IgD-negative memory B cell (primary cell): ENCODE measurements around the gene CA12. TPM values are rescaled to one million over a fixed set of nuclear protein-coding genes. Genes with fewer than 3 reads are reported as not detected.

Experiments used
- H3K27ac Mint-ChIP-seq, 3 donors: one replicate each; pipeline ENCODE4 v1.8.0; 2020 to 2022; ENCODE audit warnings: mild to moderate bottlenecking in 3 of 3, mixed read lengths in 3 of 3, moderate library complexity in 1 of 3
- H3K27me3 Mint-ChIP-seq: one replicate; pipeline ENCODE4 v1.8.0; 2021; ENCODE audit warnings: mixed read lengths
- H3K36me3 Mint-ChIP-seq: one replicate; pipeline ENCODE4 v1.8.0; 2020; ENCODE audit warnings: mild to moderate bottlenecking, mixed read lengths
- H3K4me1 Mint-ChIP-seq, 3 donors: one replicate each; pipeline ENCODE4 v1.8.0; 2020 to 2022; ENCODE audit warnings: mixed read lengths in 3 of 3, mild to moderate bottlenecking in 1 of 3
- H3K4me3 Mint-ChIP-seq, 4 donors: one replicate each; pipeline ENCODE4 v1.8.0; 2020 to 2022; ENCODE audit warnings: mild to moderate bottlenecking in 4 of 4, mixed read lengths in 4 of 4, moderate library complexity in 3 of 4
- H3K9me3 Mint-ChIP-seq, 3 donors: one replicate each; pipeline ENCODE4 v1.8.0; 2020 to 2021; ENCODE audit warnings: mixed read lengths in 3 of 3, mild to moderate bottlenecking in 1 of 3
- polyA plus RNA-seq: library from polyadenylated mRNA; unstranded; fragments of 300-500 nt; fragmentation: Illumina TruSeq; gene quantifications from one replicate; pipeline ENCODE4 v1.2.3, GENCODE V29; 2021

Gene CA12
- polyA plus RNA-seq, 1 donor from 2014 or later: not detected

DNA sequence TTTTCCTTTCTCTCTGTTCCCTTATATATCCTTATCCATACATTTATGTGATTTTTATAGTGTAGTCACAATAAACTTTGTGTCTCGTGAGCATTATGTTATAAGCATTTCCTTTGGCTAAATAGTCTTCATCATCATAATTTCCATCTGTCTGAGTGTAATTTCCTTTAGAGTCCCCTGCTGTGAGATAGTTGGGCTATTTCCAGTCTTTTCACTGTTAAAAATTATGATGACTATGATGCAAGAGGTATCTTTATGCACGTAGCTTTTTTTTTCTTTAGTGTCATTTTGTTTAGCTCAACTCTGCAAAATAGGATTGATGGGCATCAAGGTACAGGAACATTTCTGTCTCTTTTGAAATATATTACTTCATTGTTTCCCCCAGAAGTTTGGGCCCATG, 26.9 kb upstream of the CA12 start:
- Mint-ChIP-seq H3K36me3 (peaks cover 2% of the 10 kb centered on the region), H3K4me3 (no peak overlapping the region), H3K27ac (no peak overlapping the region), H3K9me3 (no peaks in the 10 kb centered on the region), H3K4me1 (peaks cover 2 to 5% (median 4%) of the 10 kb centered on the region in 3 donors), H3K27me3 (peaks cover 11% of the 10 kb centered on the region)

DNA sequence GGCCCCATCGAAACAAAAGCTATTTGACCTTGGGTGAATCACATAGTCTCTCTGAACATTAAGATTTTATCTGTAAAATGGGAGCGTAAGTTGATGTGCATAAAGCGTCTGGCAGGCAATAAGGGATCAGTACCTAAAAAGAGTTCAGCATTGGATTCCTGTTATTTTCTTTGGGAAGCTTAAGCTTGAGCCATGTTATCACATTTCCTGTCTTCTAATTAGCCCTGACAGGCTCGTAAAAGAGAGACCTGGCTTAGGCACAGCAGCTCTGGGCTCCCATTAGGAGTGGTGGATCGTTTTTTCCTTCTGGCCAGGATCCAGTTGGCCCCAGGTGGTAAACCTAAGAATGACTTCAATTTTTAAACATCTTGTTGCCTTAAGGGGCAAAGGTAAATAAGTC, 26.0 kb upstream of the CA12 start:
- H3K27me3 Mint-ChIP-seq: peaks cover 11% of the 10 kb centered on the region
- H3K4me3 Mint-ChIP-seq: no peak overlapping the region
- H3K36me3 Mint-ChIP-seq: peaks cover 2% of the 10 kb centered on the region
- H3K9me3 Mint-ChIP-seq: no peaks in the 10 kb centered on the region
- H3K27ac Mint-ChIP-seq: no peak overlapping the region
- peaks cover 4 to 5% (median 4%) of the 10 kb centered on the region in 3 donors for H3K4me1 Mint-ChIP-seq

DNA sequence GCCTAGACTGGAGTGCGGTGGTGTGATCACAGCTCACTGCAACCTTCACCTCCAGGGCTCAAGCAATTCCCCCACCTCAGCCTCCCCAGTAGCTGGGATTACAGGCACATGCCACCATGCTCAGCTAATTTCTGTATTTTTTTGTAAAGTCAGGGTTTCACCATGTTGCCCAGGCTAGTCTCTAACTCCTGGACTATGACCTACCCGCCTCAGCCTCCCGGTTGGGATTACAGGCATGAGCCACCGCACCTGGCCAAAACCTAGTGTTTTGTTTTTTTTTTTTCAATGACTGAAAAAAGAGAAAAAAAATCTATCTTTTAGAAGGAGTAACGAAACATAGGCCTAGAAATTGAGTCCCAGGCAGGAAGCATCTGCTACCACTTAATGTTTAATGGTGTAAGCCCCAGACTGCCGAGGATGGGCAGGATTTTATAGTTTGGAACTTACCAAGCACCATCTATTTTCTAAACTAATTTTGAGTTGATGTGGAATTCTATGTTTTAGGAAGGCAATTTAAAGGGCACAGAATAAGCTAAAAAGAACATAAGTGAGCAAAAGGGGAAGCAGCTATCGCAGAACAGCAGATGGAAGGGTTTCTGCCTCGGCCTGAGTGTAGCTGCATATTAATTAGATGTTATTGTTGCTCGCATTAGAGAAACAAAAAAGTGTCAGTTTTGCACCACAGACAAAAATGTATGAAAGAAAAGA, 24.2 kb upstream of the CA12 start:
- no peak overlapping the region for H3K27ac Mint-ChIP-seq
- peaks cover 2% of the 10 kb centered on the region for H3K36me3 Mint-ChIP-seq
- no peaks in the 10 kb centered on the region for H3K9me3 Mint-ChIP-seq
- H3K4me1 Mint-ChIP-seq: peaks cover 4 to 5% (median 4%) of the 10 kb centered on the region in 3 donors
- H3K27me3 Mint-ChIP-seq: peaks cover 5% of the 10 kb centered on the region
- no peak overlapping the region for H3K4me3 Mint-ChIP-seq

DNA sequence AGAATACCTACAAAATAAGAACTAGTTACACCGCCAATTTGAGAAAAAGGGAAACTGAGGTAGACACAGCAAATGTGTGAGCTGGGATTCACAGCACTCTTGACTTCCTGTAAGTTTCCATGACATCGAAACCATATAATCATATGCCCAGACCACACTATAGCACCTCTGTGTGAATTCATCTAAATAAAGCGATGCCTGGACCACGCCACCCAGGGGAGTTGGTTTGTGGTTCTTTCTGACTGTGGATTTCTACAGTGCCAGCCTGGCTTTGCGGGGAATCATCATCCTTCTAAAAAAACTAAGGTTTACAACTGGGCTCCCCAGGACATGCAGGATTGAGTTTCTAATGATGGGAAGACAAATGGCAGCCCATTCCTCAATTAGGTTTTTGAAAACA, 23.5 kb upstream of the CA12 start:
- Mint-ChIP-seq H3K36me3 (no peaks in the 10 kb centered on the region), H3K27ac (peak overlapping the region in 1 of 3 donors; percentile 65), H3K9me3 (no peaks in the 10 kb centered on the region), H3K4me3 (no peak overlapping the region), H3K27me3 (peaks cover 5% of the 10 kb centered on the region), H3K4me1 (peaks cover 4 to 5% (median 4%) of the 10 kb centered on the region in 3 donors)

DNA sequence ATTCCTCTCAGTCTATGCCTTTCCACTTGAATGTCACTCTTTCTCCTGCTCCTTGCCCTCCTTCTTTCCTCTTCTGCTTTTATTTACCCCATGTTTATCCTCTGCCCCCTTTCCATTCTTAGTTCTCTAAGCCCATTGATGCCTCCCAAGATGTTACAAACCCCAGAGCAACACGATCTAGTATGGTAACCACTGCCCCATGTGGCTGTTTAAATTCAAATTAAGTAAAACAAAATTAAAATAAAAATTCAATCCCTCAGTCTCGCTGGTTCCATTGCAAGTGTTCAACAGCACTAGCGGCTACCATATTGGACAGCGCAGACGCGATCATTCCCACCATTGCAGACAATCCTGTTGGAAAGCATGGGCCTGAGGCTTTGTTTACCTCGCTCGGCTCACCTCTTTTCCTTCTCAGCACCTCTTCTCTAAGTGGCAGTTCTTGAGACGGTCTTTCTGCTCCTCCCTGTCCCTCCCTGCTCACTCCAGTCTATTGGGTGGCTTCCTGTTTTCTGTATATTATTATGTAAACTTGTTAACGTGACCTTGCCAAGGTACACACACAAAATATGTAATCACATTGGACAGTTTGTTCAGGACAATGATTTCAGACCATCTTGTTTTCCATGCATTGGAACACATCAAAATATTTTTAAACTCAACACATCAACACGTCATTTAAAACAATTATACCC, 21.8 kb upstream of the CA12 start:
- Mint-ChIP-seq H3K36me3 (no peaks in the 10 kb centered on the region), H3K4me3 (no peak overlapping the region), H3K27ac (peak overlapping the region in 1 of 3 donors; percentile 18), H3K4me1 (peaks cover 4 to 5% (median 4%) of the 10 kb centered on the region in 3 donors), H3K9me3 (no peaks in the 10 kb centered on the region), H3K27me3 (peaks cover 8% of the 10 kb centered on the region)

DNA sequence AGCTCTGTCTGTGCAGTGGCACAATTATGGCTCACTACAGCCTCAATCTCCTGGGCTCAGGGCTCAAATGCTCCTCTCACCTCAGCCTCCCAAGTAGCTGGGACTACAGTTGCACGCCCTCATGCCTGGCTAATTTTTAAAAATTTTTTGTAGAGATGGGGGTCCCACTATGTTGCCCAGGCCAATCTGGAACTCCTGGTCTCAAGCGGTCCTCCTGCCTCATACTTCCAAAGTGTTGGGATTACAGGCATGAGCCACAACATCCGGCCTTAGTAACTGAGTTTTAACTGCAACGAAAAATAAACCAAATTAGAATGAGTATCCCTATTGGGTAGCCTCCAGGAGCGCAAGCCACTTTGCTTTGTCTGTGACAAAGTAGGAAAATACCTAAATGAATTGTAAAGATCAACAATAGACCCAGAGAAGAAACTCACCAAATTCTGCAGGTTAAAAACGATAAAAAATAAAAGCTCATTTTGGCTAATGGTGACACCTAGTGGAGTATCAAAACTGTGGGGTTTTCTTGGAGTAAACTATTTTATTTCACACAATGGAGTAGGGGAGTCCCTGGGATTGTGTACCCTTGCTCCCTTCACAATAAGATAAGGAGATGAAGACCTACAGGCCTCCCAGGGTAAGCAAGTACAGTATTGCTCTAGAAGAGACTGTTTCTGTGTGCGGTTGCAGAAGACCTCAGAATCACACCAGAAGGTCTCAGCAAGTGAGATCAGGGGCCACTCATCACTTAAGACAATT, 21.0 kb upstream of the CA12 start:
- Mint-ChIP-seq H3K27me3 (peaks cover 10% of the 10 kb centered on the region), H3K27ac (no peak overlapping the region), H3K4me3 (no peak overlapping the region), H3K4me1 (peaks cover 4 to 5% (median 4%) of the 10 kb centered on the region in 3 donors), H3K36me3 (no peaks in the 10 kb centered on the region), H3K9me3 (no peaks in the 10 kb centered on the region)

DNA sequence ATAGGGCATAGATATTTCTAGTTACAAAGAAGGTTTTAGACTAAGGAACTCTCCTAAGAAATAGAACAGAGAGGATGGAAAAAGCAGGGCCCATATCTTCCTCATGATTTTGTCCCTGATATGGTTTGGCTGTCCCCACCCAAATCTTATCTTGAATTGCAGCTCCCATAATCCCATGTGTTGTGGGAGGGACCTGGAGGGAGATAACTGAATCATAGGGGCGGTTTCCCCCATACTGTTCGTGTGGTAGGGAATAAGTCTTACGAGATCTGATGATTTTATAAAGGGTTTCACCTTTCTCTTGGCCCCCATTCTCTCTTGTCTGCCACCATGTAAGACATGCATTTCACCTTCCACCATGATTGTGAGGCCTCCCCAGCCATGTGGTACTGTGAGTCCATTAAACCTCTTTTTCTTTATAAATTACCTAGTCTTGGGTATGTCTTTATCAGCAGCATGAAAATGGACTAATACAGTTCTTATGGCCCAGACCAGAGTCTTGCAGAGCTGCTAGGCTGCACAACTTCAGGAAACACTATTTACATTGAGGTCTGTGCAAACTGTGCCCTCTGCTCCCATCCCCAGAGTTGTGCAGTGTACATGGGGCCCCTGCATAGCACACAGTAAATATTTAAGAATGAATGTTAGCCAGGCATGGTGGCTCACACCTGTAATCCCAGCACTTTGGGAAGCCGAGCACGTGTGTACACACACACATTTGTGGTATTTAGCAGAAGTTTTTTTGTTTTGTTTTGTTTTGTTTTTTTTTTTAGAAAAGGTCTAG, 20.3 kb upstream of the CA12 start:
- Mint-ChIP-seq H3K9me3 (no peaks in the 10 kb centered on the region), H3K36me3 (no peaks in the 10 kb centered on the region), H3K4me3 (no peak overlapping the region), H3K27me3 (peaks cover 10% of the 10 kb centered on the region), H3K27ac (peak overlapping the region in 1 of 3 donors; percentile 30), H3K4me1 (peaks cover 4 to 5% (median 4%) of the 10 kb centered on the region in 3 donors)

DNA sequence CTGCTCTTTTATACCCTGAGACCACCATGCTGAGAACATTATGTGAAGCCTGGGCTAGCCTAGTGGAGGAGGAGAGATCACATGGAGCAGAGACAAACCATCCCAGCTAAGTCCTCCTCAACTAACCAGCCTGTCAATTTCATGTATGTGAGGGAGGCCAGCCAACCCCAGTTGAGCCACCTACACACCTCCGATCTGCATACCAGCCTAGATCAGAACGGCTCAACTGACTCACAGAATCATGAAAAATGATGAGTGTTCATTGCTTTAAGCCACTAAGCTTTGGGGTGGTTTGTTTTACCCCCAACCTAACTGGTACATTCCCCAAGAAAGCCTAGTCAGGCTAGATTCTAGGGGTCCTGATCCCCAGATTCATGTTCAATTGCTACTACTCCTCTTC, 19.4 kb upstream of the CA12 start:
- H3K9me3 Mint-ChIP-seq: no peaks in the 10 kb centered on the region
- no peak overlapping the region for H3K4me3 Mint-ChIP-seq
- H3K27me3 Mint-ChIP-seq: peaks cover 10% of the 10 kb centered on the region
- H3K4me1 Mint-ChIP-seq: peaks cover 2 to 4% (median 3%) of the 10 kb centered on the region in 3 donors
- H3K36me3 Mint-ChIP-seq: no peaks in the 10 kb centered on the region
- no peak overlapping the region for H3K27ac Mint-ChIP-seq

DNA sequence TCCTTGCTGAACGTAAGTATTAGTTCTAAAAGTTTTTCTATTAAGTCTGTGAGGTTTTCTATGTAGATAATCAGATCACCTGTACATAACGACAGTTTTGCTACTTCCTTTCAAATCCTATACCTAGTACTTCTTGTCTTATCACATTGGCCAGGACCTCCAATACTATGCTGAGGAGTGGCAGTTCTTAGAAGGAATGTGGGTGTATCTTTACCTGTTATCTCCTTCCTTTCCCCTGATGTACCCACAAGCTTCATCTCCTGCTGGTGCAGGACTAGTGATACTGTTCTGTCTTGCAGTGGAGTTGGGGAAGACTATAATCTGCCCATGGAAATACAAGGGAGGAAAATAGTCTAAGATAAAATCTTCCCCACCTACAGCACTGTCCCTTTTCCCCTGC, 16.8 kb upstream of the CA12 start:
- peaks cover 0 to 2% (median 0%) of the 10 kb centered on the region in 3 donors for H3K4me1 Mint-ChIP-seq
- no peak overlapping the region for H3K4me3 Mint-ChIP-seq
- H3K27ac Mint-ChIP-seq: no peak overlapping the region
- no peaks in the 10 kb centered on the region for H3K36me3 Mint-ChIP-seq
- no peaks in the 10 kb centered on the region for H3K9me3 Mint-ChIP-seq
- H3K27me3 Mint-ChIP-seq: peaks cover 13% of the 10 kb centered on the region

DNA sequence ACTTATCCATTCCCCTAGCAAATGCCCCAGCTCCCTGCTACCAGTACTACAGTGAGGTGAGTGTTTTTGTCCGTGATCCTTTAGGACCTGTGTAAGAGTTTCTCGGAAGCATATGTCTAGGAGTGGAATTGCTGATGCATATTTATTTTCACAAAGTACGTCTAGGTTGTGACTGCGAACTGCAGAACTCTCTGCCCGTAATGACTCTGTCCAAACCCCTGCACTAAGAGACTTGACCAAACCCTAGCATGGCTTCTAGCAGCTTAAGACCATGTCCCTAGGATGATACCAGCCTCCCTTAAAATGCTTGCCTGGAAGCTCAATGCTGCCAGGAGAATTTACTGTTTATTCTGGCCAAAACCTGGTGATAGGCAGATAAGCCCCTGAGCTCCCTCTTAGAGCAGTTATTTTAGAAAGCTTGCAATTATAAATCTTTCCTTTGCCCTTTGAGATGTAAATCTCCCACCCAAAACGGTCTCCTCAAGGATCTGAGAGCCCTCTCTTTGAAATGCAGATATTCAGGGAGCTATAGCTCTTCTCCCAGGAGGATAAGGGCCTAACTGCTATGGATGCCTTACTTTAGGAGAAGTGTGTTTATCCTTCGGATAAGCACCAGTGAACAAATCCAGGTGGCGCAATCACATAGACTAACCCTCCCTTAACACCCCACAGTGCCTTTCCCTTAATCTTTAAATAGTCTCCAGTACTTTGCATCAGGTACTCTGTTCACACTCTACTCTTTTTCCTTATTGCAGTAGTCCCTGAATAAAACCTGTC, 14.7 kb upstream of the CA12 start:
- Mint-ChIP-seq H3K4me3 (no peak overlapping the region), H3K4me1 (peaks cover 0 to 2% (median 0%) of the 10 kb centered on the region in 3 donors), H3K9me3 (no peaks in the 10 kb centered on the region), H3K36me3 (no peaks in the 10 kb centered on the region), H3K27ac (no peak overlapping the region), H3K27me3 (peaks cover 20% of the 10 kb centered on the region)

DNA sequence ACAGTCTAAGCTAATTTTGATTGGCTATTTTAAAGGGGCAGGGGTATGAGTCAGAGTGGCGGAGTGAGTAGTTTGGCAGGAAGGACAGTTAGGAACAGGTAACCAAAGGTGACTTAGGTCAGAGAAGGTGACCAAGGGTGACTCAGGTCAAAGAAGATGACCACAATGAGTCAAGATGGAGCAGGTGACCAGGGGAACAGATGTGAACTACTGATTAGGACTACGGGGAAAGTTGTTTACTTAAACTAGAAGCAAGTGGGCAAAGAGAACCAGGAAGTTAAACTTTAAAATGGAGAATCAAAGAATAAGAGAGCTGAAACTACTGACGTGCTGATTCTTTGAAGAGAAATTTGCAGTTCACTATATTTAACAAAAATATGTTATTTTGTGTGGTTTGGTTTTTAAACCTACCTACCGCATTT, 14.1 kb upstream of the CA12 start:
- Mint-ChIP-seq H3K4me3 (no peak overlapping the region), H3K9me3 (no peaks in the 10 kb centered on the region), H3K27me3 (peaks cover 25% of the 10 kb centered on the region), H3K4me1 (peaks cover 0 to 2% (median 0%) of the 10 kb centered on the region in 3 donors), H3K27ac (no peak overlapping the region), H3K36me3 (no peaks in the 10 kb centered on the region)

DNA sequence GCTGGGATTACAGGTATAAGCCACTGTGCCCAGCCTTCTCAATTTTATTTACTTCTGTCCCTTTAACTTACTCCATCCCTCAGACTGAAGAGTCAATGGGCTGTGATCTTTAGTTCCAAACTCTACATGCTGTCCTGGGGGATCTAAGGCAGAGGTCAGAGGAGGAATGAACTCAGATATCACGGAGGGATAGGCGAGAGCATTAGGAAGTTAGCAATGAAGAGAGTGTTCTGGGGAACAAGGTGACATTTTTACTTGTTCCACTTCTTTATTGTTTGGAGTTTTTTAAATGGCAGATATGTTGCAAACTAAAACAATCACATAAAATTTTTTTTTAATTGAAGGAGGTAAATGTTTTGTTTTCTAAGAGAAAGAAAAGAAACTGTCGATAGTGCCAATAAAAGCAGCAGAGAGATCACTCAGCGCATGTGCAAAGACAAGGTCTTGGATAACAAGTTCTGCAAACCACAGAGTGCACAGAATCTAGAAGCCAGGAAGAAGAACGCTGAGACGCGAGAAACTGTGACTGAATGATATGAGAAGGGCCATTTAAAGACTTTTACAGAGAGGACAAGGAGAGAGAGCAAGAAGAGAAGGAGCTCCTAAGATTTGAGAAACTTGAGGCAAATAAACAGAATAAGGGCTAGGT, 10.8 kb upstream of the CA12 start:
- H3K9me3 Mint-ChIP-seq: no peaks in the 10 kb centered on the region
- peaks cover 0 to 2% (median 0%) of the 10 kb centered on the region in 3 donors for H3K4me1 Mint-ChIP-seq
- no peak overlapping the region for H3K27ac Mint-ChIP-seq
- H3K27me3 Mint-ChIP-seq: peaks cover 34% of the 10 kb centered on the region
- H3K36me3 Mint-ChIP-seq: no peaks in the 10 kb centered on the region
- no peak overlapping the region for H3K4me3 Mint-ChIP-seq

DNA sequence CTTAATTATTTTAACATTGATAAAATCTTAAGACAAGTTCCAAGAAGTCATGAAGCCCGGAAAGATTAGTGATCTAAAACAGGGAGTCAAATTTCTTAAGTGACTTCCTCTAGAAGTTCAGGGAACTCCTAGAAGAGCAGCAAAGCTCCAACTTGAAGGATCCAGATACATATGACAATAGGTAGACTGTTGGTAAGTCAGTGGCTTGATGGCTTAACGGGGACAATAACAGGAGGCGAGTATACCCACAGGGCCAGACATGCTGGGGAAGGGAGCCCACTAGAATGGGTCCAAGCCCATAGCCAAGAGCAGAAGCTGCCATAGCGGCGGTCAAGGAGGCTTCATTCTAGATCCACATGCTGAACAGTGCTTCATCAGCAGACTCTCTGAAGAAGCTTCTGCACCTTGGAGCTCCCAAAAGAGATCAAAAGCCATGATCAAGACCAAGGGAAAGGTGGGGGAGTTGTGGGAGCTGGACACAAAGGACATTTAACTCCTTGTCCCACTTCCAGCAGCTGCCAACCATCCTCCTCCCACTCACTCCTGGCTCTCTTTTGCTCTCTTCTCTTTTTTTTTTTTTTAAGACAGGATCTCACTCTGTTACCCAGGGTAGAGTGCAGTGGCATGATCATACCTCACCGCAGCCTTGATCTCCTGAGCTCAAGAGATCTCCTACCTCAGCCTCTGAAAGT, 10.2 kb upstream of the CA12 start:
- H3K27me3 Mint-ChIP-seq: peaks cover 34% of the 10 kb centered on the region
- peaks cover 0 to 2% (median 0%) of the 10 kb centered on the region in 3 donors for H3K4me1 Mint-ChIP-seq
- H3K27ac Mint-ChIP-seq: peak overlapping the region in 1 of 3 donors; percentile 35
- no peaks in the 10 kb centered on the region for H3K36me3 Mint-ChIP-seq
- no peaks in the 10 kb centered on the region for H3K9me3 Mint-ChIP-seq
- H3K4me3 Mint-ChIP-seq: no peak overlapping the region
